G401 (cell line): ENCODE measurements around the gene PTN. TPM values are rescaled to one million over a fixed set of nuclear protein-coding genes. Genes with fewer than 3 reads are reported as not detected.
"Not testable (repeated sequence)": the region's sequence is repeated elsewhere in the genome, so short reads cannot be mapped to it uniquely, and the experiment has no call there.

ENCODE experiments used
- DNase-seq: peaks from one replicate; pipeline ENCODE4 v3.0.0-alpha.2; 2015; ENCODE audit warnings: low spot score
- in situ Hi-C: cut with HindIII; loops from 2 replicates; pipeline ENCODE4 v1.10.0; 2016; ENCODE audit warnings: low sequenced_read_pairs, mixed read lengths
- total RNA-seq: library from RNA; depleted of rRNA; stranded (reverse); fragments of >200 nt; shearing (Covaris generic); gene quantifications from 2 replicates; pipeline ENCODE4 v1.2.3, GENCODE V29; 2014

The PTN gene
- total RNA-seq, 1 experiment from 2014 or later = not detected

GRCh38 chr7:137209151-137209817 is 134.2 kb downstream of the PTN start:
- in situ Hi-C loops = no loop called here
- DNase-seq = no peak

- in situ Hi-C loops = no loop called here
- no peak for DNase-seq
Measured at GRCh38 chr7:137206770-137207169, 136.8 kb downstream of the PTN start.

- DNase-seq = no peak
Measured at GRCh38 chr7:137204246-137204645, 139.3 kb downstream of the PTN start.

DNA sequence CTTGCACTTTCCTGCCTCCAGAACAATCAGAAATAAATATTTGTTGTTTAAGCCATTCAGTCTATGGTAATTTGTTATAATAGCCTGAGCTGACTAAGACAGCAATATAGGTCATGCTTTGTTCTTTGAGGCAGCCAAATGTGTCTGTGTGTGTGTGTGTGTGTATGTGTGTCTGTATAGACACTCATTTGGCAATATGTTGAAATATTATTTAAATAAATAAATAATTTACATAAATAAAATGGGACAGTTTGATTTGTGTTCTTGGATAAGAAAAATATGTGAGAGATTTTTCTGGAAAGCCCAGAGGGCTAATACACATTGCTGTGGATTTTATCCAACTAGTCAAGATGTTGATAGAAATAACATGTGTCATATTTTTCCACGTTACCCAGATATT is 140.2 kb downstream of the PTN start:
- no peak for DNase-seq
- in situ Hi-C loops = no loop called here

More at GRCh38 chr7:137204246-137204645, 139.3 kb downstream of the PTN start:
- in situ Hi-C loops = no loop called here

DNA sequence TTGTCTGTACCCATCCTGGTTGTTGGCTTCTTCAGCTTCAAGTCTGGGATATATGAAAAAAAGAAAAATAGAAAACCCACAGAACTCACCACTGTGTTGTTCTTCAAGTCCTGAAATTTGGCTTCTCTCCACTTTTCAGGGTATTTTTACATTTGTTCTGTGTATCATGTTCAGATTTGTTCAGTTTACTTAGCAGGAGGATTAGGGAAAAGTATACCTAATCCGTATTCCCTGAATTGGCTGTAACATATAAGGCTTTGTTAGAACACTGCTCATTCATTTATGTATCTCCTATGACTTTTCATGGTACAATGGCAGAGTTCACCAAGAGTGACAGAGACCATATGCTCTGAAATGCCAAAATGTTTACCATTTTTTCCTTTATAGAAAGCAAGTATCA is 146.9 kb downstream of the PTN start:
- DNase-seq = no peak
- in situ Hi-C loops = no loop called here

DNA sequence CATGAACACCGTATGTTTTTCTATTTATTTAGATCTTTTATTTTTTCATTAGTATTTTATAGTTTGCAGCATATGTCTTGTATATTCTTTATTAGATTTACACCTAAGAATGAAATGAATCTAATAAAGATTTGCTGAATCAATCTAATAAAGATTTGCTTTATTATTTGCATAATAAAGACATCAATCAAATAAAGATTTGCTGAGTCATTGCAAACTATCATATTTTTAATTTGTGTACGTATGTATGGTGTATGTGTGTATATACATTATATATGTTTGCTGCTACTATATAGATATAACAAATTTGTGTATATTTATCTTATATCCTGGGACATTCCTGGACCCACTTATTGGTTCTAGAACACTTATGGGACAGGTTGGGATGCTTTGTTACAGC is 147.5 kb downstream of the PTN start:
- in situ Hi-C loops = no loop called here

GRCh38 chr7:137181619-137182018 is 161.9 kb downstream of the PTN start:
- DNase-seq, in situ Hi-C loops: not testable (repeated sequence)

More for the DNA sequence above, 147.5 kb downstream of the PTN start:
- no peak for DNase-seq
